ENCODE measurements around the gene ARHGAP22.

The ARHGAP22 gene

DNA sequence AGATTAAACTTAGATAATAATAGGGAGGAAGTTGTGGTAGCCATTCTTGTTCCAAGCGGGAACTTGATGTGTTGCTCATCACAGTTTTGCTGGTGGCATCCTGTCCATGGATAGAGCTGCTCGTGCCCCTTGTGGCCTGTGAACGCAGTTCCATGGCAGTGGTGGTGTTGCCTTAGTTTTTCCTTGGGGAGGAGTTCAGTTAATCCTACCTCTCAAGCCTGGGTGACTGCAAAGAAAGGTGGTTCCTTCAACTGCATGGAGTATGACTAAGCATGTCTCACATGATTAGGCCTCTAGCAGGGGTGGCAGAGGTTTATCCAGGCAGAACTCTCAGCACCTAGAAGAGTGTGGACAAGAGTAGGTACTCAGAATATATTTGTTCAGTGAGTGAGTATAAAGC lies 198.7 kb downstream of the ARHGAP22 start:
- peak; percentile 71 for DNase-seq (ENCODE audit: low read depth)
- no peak overlapping the region for H3K4me3 ChIP-seq (ENCODE audit: low read length)
- TF ChIP-seq, protein P1, sequence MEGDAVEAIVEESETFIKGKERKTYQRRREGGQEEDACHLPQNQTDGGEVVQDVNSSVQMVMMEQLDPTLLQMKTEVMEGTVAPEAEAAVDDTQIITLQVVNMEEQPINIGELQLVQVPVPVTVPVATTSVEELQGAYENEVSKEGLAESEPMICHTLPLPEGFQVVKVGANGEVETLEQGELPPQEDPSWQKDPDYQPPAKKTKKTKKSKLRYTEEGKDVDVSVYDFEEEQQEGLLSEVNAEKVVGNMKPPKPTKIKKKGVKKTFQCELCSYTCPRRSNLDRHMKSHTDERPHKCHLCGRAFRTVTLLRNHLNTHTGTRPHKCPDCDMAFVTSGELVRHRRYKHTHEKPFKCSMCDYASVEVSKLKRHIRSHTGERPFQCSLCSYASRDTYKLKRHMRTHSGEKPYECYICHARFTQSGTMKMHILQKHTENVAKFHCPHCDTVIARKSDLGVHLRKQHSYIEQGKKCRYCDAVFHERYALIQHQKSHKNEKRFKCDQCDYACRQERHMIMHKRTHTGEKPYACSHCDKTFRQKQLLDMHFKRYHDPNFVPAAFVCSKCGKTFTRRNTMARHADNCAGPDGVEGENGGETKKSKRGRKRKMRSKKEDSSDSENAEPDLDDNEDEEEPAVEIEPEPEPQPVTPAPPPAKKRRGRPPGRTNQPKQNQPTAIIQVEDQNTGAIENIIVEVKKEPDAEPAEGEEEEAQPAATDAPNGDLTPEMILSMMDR (conservative IDR thresholded peaks at IDR 0.05; ENCODE audit: low read depth, low read length) = peak; percentile 31

DNA sequence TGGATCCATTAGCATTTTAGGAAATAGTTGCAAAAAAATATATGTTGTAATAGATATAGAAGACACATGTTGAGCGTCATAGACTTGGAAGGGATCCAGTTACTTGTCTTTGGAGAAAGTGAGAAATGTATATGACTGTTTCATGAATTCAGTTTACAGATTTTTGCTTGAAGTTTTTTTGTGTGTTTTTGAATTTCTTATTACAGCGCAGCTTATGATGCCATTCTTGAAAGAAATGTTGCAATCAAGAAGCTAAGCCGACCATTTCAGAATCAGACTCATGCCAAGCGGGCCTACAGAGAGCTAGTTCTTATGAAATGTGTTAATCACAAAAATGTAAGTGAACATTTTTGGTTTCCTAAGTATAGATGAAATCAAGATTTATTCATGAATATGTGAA lies 200.2 kb downstream of the ARHGAP22 start:
- no peak for DNase-seq (ENCODE audit: low read depth)

DNA sequence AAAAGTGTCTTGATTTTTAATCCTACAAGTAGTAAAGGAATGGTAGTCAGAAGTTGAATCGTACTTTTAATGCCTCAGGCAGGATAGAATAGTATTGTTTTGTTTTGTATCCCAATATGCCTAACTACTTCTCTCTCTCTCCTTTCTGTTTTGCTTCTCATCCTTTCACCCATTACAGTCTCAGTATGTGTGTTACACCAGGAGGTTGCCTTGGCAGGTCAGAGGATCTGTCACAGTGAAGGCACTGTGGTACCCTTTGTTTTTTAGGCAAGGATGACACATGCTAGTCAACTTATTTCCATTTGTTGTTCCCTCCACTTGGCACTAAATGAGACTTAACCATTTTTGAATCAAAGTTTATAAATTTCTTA lies 204.0 kb downstream of the ARHGAP22 start:
- DNase-seq (ENCODE audit: low read depth) = no peak
- TF ChIP-seq, protein P1 (conservative IDR thresholded peaks at IDR 0.05; ENCODE audit: low read depth, low read length) = no peak
- no peak overlapping the region for H3K4me3 ChIP-seq (ENCODE audit: low read length)

More for the DNA sequence above, 200.2 kb downstream of the ARHGAP22 start:
- H3K4me3 ChIP-seq (ENCODE audit: low read length) = no peak overlapping the region
- TF ChIP-seq, protein P1 (conservative IDR thresholded peaks at IDR 0.05; ENCODE audit: low read depth, low read length) = no peak

DNA sequence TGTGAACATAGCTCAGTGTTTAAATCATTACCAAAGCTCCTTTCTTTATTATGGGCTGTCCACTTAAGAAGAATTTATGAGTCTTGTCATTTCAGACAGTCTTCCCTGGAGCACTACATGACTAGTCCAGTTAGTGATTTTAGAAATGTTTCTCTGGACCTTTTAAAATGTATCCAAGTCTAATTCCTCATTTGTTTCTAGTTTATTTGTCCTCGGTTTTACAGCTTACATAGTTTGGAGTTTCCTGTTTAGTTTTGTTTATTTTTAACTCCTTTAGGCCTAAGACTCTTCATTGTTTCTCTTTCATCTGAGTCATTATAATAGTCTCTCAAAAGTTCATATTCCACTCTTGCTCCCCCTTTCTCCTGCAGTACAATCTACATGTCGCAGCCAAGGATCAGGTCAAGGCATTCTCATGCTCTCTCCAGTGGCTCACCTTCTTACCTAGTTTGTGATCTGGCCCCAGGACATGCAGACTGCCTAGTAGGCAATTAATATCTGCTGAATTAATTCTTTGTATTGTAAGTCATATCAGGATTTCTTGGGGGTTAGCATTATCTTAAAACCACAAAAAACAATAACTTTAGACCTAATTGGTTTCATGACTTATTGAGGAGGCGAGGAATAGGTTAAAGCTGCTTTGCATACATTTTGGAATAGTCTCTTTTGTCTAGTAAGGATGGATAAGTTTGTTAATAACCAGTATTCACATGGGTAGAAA lies 204.6 kb downstream of the ARHGAP22 start:
- no peak for DNase-seq (ENCODE audit: low read depth)
- H3K4me3 ChIP-seq (ENCODE audit: low read length) = no peak overlapping the region
- TF ChIP-seq, protein P1 (conservative IDR thresholded peaks at IDR 0.05; ENCODE audit: low read depth, low read length) = no peak

DNA sequence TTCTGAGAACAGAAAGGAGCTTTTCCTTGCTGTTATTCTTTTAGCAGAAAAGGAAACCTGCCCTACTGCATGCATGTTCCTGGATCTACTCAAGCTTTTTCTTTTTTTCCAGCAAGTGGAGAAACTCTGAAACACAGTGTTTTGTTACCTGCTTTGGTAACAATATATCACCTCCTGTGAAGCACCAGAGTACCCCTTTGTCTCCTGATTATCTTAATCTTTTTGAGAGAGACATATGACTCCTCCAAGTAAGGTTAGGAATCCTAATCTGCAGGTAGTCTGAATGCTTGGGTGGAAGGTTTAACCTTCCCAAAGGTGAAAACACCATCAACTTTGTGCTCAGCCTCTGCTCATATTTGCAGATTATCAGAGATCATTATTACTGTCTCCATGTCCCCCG lies 205.3 kb downstream of the ARHGAP22 start:
- H3K4me3 ChIP-seq (ENCODE audit: low read length) = no peak overlapping the region
- TF ChIP-seq, protein P1 (conservative IDR thresholded peaks at IDR 0.05; ENCODE audit: low read depth, low read length) = no peak
- DNase-seq (ENCODE audit: low read depth) = no peak

DNA sequence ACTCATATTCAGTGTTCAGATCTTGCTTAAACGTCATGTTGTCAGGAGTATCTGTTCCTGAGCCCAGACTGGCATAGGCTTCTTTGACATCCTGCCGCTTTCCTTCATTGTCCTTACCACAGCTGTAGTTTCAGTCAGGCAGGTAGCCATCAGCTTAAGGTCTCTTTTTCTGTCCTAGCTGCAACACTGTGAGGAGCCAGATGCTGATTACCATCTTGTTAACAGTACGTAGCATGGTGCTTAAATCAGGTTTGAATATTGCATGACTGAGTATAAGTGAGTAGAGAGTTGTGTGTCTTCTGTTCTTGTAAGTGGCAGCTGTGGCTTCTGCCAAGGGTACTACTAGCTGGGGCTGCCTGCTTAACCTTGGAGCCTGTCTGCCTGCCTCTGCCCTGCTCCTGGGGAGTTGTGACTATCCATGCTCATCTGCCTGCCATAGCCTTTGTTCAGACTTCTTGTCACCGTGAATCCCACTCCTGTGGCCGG lies 205.8 kb downstream of the ARHGAP22 start:
- TF ChIP-seq, protein P1 (conservative IDR thresholded peaks at IDR 0.05; ENCODE audit: low read depth, low read length) = no peak

DNA sequence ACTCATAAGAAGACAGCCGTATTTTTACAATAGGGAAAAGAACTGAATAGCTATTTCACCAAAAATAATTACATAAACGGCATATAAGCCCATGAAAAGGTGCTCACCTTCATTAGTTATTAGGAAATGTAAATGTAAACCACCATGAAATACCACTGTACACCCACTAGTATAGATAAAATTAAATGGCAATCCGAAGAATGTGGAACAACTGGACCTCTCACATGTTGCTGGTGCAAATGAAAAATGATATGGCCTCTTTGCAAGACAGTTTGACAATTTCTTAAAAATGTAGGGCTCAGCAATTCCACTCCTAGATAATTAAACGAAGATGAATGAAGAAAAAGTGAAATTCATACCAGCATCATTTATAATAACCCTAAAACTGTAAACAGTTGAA lies 206.6 kb downstream of the ARHGAP22 start:
- no peak for DNase-seq (ENCODE audit: low read depth)
- TF ChIP-seq, protein P1 (conservative IDR thresholded peaks at IDR 0.05; ENCODE audit: low read depth, low read length) = no peak
- H3K4me3 ChIP-seq (ENCODE audit: low read length) = no peak overlapping the region

More for the DNA sequence above, 205.8 kb downstream of the ARHGAP22 start:
- H3K4me3 ChIP-seq (ENCODE audit: low read length) = no peak overlapping the region
- DNase-seq (ENCODE audit: low read depth) = no peak
